Epithelial cell of esophagus (primary cell): ENCODE data around the gene ENO2.

Experiments used
- DNase-seq: peaks from one replicate; pipeline ENCODE4 v3.0.0; 2010; ENCODE audit warnings: low read depth
- H3K4me3 ChIP-seq: 2 replicates; pipeline ENCODE4 v1.5.1; 2011; ENCODE audit warnings: mild to moderate bottlenecking, low read length, control low read depth
- CTCF ChIP-seq: IDR thresholded peaks from 2 replicates; pipeline ENCODE4 v1.5.1; 2011; ENCODE audit warnings: low read depth, mild to moderate bottlenecking, low read length, control low read depth, inconsistent platforms; ENCODE audit not compliant: insufficient read depth; ENCODE audit errors: missing control alignments

Gene ENO2

GRCh38 chr12:6951551-6952120 is 37.3 kb downstream of the ENO2 start:
- no peak overlapping the region for H3K4me3 ChIP-seq
- DNase-seq, result no peak
- no peak for TF ChIP-seq CTCF

- no peak overlapping the region for H3K4me3 ChIP-seq
- TF ChIP-seq CTCF, result no peak
- DNase-seq, result no peak
Measured at GRCh38 chr12:6952121-6952862, 37.9 kb downstream of the ENO2 start.

- TF ChIP-seq CTCF, result no peak
- DNase-seq, result no peak
- H3K4me3 ChIP-seq, result no peak overlapping the region
Measured at GRCh38 chr12:6952863-6953441, 38.6 kb downstream of the ENO2 start.

GRCh38 chr12:6953442-6954315 is 39.3 kb downstream of the ENO2 start:
- DNase-seq, result no peak
- no peak overlapping the region for H3K4me3 ChIP-seq
- TF ChIP-seq CTCF, result no peak

- no peak for DNase-seq
- no peak for TF ChIP-seq CTCF
- H3K4me3 ChIP-seq, result no peak overlapping the region
Measured at GRCh38 chr12:6954316-6955107, 40.1 kb downstream of the ENO2 start.
